ENCODE results near the gene GAMT.
"Not testable (repeated sequence)": the region's sequence is repeated elsewhere in the genome, so short reads cannot be mapped to it uniquely, and the experiment has no call there.

The GAMT gene

GRCh38 chr19:1433119-1434039 lies 32.0 kb upstream of the GAMT start:
- DNase-seq, result no peak

GRCh38 chr19:1432507-1432887 lies 31.2 kb upstream of the GAMT start:
- no peak for DNase-seq

- no peak for DNase-seq
Observed at GRCh38 chr19:1431759-1432506, 30.6 kb upstream of the GAMT start.

- DNase-seq, result no peak
Observed at GRCh38 chr19:1430246-1430645, 28.9 kb upstream of the GAMT start.

DNA sequence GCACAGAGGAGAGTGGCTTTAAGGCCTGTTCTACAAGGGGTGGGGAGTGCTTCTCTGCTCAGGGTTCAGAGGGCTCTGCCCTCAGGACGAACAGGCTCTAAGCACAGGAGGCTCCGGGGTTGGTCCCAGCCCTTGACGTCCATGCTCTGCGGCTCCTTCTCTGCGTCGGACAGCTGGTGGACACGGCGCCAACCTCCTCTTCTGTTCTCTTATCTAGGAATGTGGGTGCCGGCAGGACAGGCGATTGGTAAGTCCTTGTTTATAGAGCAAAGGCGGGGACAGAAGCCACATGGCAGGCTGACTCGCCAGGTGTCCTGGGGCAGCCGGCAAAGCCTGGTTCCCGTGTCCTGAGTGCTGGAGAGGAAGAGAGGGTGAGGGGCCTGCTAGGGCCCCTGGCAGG lies 28.4 kb upstream of the GAMT start:
- no peak for DNase-seq

GRCh38 chr19:1428738-1429391 lies 27.5 kb upstream of the GAMT start:
- DNase-seq, result no peak

- DNase-seq, result no peak
Observed at GRCh38 chr19:1427221-1427920, 26.0 kb upstream of the GAMT start.

DNA sequence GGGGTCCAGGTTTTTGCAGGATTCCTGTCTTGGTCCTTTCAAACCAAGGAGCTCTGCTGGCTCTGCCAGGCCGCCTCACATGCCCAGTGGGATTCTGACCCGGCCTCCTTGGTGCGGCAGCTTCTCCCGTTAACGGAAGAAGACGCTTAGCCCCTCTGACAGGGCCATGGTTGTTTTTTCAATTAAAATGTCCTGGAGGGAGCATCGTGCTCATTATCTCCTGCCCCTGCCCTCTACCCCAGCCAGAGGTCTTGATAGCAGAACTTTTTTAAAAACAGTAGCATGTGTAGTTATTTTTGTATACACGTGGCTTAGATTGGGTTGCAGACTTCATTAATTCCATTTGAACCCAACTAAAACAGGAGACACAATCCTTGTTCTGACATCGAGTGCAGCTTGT lies 25.4 kb upstream of the GAMT start:
- DNase-seq, result no peak

- DNase-seq, result no peak
Observed at GRCh38 chr19:1425902-1426301, 24.6 kb upstream of the GAMT start.

DNA sequence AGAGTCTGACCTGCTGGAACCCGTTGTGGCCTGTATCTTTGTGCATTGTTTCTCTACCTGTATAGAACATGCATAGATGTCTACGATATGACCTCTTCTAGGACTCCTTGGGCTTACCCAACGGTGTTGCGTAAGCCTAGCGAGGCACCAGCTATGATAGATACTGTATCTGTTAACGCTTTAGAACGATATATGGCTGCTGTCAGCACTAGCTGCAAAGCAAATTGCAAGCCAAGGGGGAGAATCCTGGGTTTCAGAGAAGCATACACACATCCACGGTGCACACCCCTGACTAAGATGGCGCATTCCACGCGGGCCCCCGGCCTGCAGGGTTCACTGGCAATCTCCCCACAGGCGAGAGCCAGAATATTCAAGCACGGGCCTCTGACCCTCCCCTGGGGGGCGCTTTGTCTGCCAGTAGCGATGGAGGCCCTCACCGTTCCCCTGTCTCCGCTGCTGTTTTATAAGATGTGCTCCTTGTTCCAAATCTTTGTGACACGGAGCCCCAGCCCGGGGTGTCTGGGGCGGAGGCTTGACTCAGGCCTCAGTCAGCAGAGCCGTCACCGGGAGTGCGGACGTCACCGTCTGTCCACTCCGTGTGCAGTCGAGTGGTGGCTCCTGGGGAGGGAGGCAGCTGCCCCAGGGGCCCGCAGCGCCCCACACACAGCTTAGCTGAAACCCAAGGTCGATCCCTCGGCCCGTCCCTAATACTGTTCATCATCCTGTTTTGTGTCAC lies 23.9 kb upstream of the GAMT start:
- no peak for DNase-seq

DNA sequence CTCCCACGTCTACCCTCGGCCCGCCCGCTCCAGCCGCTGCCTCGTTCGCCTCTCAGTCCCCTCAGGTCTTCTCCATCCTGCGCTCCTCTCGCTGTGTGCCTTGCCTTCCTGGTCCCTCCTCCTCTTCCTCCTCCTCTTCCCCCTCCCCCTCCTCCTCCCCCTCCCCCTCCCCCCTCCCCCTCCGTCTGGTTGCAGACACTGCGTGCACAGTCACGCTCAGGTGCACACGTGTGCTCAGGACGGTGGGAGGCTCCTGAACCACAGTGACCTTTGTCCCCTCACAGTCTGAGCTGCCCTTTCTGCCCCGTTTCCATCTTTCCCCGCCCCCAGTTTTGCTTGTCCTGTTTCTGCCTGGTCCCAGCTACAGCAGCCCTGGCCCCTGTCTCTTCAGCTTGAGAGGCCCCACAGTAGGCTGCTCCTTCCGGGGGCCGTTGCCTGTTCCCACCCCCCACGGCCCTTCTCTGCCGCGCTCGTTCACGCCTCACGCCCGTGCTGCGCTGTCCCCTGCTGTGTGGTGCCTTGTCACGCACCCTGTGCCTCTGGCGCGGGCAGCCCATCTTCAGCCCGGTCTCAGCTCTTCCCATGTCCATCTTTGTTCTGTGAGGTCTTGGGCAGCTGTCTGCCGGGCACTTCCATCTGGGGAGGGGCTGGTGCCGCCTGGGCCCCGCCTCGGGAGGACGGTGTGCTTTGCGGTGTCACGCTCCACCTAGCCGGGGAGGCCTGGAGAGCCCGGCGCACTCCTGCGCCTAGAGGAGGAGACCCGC lies 23.0 kb upstream of the GAMT start:
- no peak for DNase-seq

DNA sequence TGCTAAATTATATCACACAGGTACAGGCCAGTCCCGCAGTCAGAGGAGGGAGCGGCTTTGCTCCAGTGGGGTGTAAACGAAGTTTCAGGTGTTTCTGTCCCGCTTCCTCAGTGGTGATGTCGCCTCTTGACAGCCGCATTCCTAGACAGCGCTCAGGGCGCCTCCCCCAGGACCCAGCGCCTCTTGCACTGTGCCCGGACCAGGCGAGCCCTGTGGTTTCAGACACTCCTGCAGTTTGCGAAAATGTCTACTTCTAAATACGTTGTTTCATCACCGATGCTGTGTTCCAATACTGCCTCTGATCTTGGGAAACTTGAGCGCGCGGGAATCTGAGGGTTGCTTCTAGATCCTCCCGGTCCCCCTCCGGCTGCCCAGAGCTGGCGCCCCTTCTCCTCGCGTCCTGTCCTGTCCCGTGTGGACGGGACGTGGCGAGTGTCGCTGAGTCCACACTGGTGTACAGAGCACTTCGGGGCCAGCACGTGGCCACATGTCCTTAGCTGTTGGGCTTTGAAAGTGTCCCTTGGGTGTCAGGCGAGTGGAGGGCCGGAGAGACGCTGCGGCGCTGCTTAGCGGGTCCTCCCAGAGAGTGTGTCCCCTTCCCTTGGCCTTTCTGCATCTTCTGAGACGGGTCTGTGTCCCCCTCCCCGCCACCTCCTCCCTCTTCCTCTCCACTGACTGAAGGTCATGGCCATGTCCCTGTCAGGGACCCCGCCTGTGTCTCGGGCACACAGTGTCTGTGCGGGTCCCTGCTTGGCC lies 22.3 kb upstream of the GAMT start:
- DNase-seq, result no peak

DNA sequence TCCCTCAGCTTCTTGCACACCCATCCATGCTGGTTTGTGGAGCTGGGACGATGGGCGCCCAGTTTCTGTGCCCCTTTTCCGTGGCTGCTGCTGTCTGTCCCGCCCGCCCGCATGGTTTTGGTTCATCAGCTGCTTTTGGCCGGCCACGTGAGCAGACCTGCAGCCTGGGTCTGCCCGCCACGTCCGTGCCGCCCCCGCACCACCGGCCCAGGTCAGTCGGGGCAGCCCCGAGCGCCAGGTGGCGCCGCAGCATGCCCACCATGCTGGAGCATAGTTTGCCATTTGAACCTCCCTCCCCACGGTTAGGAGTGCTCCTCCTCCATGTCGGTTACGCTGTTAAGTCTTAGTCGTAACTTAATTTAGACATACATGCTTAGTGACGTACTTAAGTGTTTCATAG lies 21.6 kb upstream of the GAMT start:
- no peak for DNase-seq

DNA sequence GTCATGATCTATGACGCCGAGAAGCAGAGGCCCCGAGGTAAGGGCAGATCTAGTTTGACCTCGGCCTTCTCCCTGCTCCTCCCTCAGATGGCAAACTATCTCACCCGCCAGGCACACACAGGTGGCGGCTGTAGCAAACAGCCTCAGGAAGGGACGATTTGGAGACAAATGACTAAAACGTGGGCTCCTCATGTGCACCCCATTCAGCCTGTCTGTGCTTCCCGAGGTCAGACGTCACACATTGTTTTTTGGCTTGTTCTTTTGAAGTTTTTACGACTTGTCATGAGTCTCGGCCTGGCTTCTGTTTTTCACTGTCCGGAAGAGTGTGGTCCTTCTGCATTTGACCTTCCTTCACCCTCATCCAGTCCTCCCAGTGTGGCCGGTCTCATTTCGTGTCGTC lies 21.0 kb upstream of the GAMT start:
- DNase-seq, result no peak

DNA sequence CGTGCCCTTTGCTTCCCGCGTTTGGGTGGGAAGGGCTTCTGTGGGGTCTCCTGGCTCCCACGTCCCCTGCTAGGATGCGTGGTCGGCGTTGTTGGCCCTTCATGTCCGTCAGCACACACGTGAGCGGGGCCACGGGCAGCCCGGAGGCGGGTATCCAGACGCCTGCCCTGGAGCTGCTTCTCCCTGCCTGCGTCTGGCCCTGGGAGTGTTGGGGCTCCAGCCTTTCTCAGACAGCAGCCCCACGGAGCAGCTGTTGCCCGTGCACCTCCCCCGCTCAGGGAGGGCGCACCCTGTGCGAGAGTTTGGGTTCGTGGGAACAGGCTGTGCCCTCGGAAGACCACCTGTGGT lies 20.6 kb upstream of the GAMT start:
- DNase-seq, result no peak

GRCh38 chr19:1421218-1421957 lies 20.0 kb upstream of the GAMT start:
- no peak for DNase-seq

DNA sequence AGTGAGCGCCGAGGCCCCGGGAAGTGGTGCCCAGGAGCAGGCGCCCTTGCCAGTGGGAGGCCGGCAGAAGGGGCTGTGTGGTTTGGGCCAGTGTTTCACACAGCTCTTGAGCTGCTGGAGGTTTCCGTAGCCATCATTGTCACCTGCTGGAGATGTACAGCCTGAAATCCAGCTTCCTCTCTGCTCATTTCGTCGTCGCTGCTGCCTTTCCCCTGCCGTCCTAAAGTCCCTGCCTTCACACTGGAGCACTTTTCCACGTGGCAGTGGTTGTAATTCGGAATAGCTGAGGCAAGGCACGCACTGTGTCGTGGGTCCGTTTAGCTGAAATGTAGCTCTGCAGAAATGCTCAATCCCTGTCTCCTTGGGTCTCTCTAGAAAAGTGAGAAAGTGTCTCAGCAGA lies 19.2 kb upstream of the GAMT start:
- DNase-seq, result no peak

GRCh38 chr19:1420085-1420484 lies 18.7 kb upstream of the GAMT start:
- not testable (repeated sequence) for DNase-seq

DNA sequence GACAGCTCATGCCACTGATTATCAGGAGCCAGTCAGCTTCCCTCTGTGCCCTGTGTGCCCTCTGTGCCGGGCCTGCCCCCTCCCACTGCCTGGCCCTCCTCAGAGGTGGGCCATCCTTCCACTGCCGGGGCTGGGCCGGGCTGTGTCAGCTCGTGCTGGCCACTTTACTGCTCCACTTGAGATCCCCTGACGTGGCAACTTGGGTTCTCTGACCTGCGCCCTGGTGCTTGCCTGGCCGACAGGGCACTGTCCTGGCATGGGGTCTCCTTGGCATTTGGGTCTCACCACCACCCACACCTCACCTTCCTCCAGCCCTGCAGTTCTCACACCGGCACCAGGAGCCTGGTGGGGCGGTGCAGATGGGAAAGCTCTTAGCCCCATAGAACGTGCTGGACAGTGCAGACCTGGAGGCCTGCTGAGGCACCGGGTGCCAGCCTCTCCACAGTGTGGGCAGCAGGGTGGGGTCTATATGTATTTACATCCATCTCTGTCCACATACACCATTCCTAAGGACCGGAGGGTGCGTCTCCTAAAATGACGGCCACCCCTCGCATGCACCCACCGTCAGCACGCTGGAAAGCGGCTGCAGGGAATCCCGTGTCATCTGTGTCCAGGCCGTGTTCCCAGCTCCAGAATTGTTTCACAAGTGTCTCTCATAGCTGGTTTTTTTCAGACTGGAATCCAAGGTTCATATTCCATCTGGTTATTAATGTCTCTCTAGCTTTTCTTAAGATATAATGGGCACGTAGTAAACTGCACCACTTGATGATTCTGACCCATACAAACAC lies 17.8 kb upstream of the GAMT start:
- DNase-seq, result no peak

- no peak for DNase-seq
Observed at GRCh38 chr19:1418496-1418775, 17.1 kb upstream of the GAMT start.

Measured in CD4-positive, alpha-beta T cell treated with Interleukin-10 for 1 hour (primary cell).